CD14-positive monocyte (primary cell): ENCODE results near the gene ZNF717. TPM values are rescaled to one million over a fixed set of nuclear protein-coding genes. Genes with fewer than 3 reads are reported as not detected.

Source experiments
- DNase-seq, 3 donors: peaks; one replicate each; pipeline ENCODE4 v3.0.0-alpha.2; 2011 to 2022
- H2AFZ ChIP-seq: 2 replicates; pipeline ENCODE4 v1.6.0; 2012; ENCODE audit warnings: mild to moderate bottlenecking, low read depth, low read length, inconsistent platforms; ENCODE audit not compliant: insufficient read depth, poor library complexity, severe bottlenecking
- H3K27ac ChIP-seq, 2 donors: 1 replicate in 1 of 2; 2 replicates in 1 of 2; pipeline ENCODE4 v1.5.1; 2012 to 2013; ENCODE audit warnings: low read length in 2 of 2, control low read depth in 1 of 2, inconsistent platforms in 1 of 2, low read depth in 1 of 2, mild to moderate bottlenecking in 1 of 2
- H3K27me3 ChIP-seq, 2 donors: one replicate each; pipeline versions ENCODE4 v1.6.0 to v1.6.1; 2011 to 2013; ENCODE audit warnings: low read length in 2 of 2; ENCODE audit not compliant: control insufficient read depth in 2 of 2, insufficient read depth in 2 of 2
- H3K36me3 ChIP-seq, 2 donors: replicated peaks in 1 of 2; 1 replicate in 1 of 2; 2 replicates in 1 of 2; pipeline versions ENCODE4 v1.5.1 to v1.6.1; 2012 to 2013; ENCODE audit warnings: low read length in 2 of 2, control low read depth in 1 of 2, inconsistent platforms in 1 of 2, mild to moderate bottlenecking in 1 of 2; ENCODE audit not compliant: insufficient read depth in 2 of 2, control insufficient read depth in 1 of 2
- H3K4me1 ChIP-seq, 2 donors: 1 replicate in 1 of 2; 2 replicates in 1 of 2; pipeline versions ENCODE4 v1.5.1 to v1.6.1; 2012 to 2013; ENCODE audit warnings: low read length in 2 of 2, control low read depth in 1 of 2, inconsistent platforms in 1 of 2, mild to moderate bottlenecking in 1 of 2, moderate library complexity in 1 of 2; ENCODE audit not compliant: insufficient read depth in 2 of 2, control insufficient read depth in 1 of 2
- H3K4me2 ChIP-seq: replicated peaks from 2 replicates; pipeline ENCODE3; 2012; ENCODE audit warnings: low read length, moderate library complexity, mild to moderate bottlenecking; ENCODE audit not compliant: poor library complexity, severe bottlenecking; ENCODE audit errors: extremely low read depth
- H3K4me3 ChIP-seq, 3 experiments: fragments of 200-600 bp in 1 of 3; sonication (generic) in 1 of 3; replicated peaks in 1 of 3; 1 replicate in 2 of 3; 2 replicates in 1 of 3; pipeline ENCODE4 v1.5.1; 2011 to 2013; ENCODE audit warnings: low read length in 3 of 3, mild to moderate bottlenecking in 3 of 3, control low read depth in 2 of 3, low read depth in 2 of 3, inconsistent platforms in 1 of 3, moderate library complexity in 1 of 3
- H3K79me2 ChIP-seq: 2 replicates; pipeline ENCODE4 v1.6.0; 2012; ENCODE audit warnings: mild to moderate bottlenecking, control low read depth, inconsistent platforms, low read length, moderate library complexity; ENCODE audit not compliant: insufficient read depth
- H3K9ac ChIP-seq: 2 replicates; pipeline ENCODE4 v1.6.0; 2017; ENCODE audit warnings: low read length, mild to moderate bottlenecking; ENCODE audit not compliant: insufficient read depth, poor library complexity, severe bottlenecking
- H3K9me3 ChIP-seq, 2 donors: replicated peaks in 1 of 2; 1 replicate in 1 of 2; 2 replicates in 1 of 2; pipeline versions ENCODE4 v1.5.1 to v1.6.1; 2012 to 2013; ENCODE audit warnings: low read length in 2 of 2, control low read depth in 1 of 2; ENCODE audit not compliant: control insufficient read depth in 1 of 2, insufficient read depth in 1 of 2
- H4K20me1 ChIP-seq: 2 replicates; pipeline ENCODE4 v1.6.0; 2012; ENCODE audit warnings: mild to moderate bottlenecking, low read length, control low read depth, moderate library complexity; ENCODE audit not compliant: insufficient read depth
- H3K27ac Mint-ChIP-seq, 7 donors: one replicate each; pipeline ENCODE4 v1.8.0; 2020; ENCODE audit warnings: mild to moderate bottlenecking in 7 of 7, mixed read lengths in 7 of 7, moderate library complexity in 6 of 7, inconsistent platforms in 2 of 7
- H3K27me3 Mint-ChIP-seq, 3 donors: one replicate each; pipeline ENCODE4 v1.8.0; 2021 to 2022; ENCODE audit warnings: low read depth in 3 of 3, mild to moderate bottlenecking in 3 of 3, mixed read lengths in 3 of 3, moderate library complexity in 3 of 3, inconsistent platforms in 1 of 3
- H3K36me3 Mint-ChIP-seq, 2 donors: one replicate each; pipeline ENCODE4 v1.8.0; 2020; ENCODE audit warnings: mixed read lengths in 2 of 2, inconsistent platforms in 1 of 2, mild to moderate bottlenecking in 1 of 2
- H3K4me1 Mint-ChIP-seq: one replicate; pipeline ENCODE4 v1.8.0; 2020; ENCODE audit warnings: mild to moderate bottlenecking, mixed read lengths
- H3K4me3 Mint-ChIP-seq, 2 donors: one replicate each; pipeline ENCODE4 v1.8.0; 2020; ENCODE audit warnings: mild to moderate bottlenecking in 2 of 2, mixed read lengths in 2 of 2, moderate library complexity in 1 of 2
- H3K9me3 Mint-ChIP-seq, 7 donors: one replicate each; pipeline ENCODE4 v1.8.0; 2020 to 2022; ENCODE audit warnings: mixed read lengths in 7 of 7, mild to moderate bottlenecking in 6 of 7, moderate library complexity in 6 of 7, inconsistent platforms in 2 of 7
- WGBS: methylation state at CpG from one replicate; pipeline ENCODE4 v1.1.5; 2013; ENCODE audit warnings: missing lambda C conversion rate; ENCODE audit not compliant: insufficient coverage; 5-methylcytosine and 5-hydroxymethylcytosine counted together
- intact Hi-C, 2 donors: fragments of 100-400 bp; cut with micrococcal nuclease; formaldehyde crosslinking; loops; one replicate each; pipeline versions ENCODE4 v1.15.0 to v1.15.1; 2023
- polyA plus RNA-seq, 3 donors: library from polyadenylated mRNA; depleted of rRNA in 1 of 3; unstranded in 2 of 3; stranded (reverse) in 1 of 3; fragments of 300-500 nt in 2 of 3; fragments of >200 nt in 1 of 3; fragmentation: Illumina TruSeq in 2 of 3; gene quantifications; 1 replicate in 2 of 3; 2 replicates in 1 of 3; pipeline ENCODE4 v1.2.3, GENCODE V29; 2012 to 2021
- small RNA-seq: library from RNA; depleted of rRNA; stranded (forward); fragments of <200 nt; gene quantifications from one replicate; pipeline ENCODE3, GENCODE V24; 2012; ENCODE audit warnings: low read depth; ENCODE audit not compliant: insufficient read length
- TF ChIP-seq, protein P1 (sequence below): fragments of 200-600 bp; IDR thresholded peaks from one replicate; pipeline ENCODE4 v1.8.0; 2022; ENCODE audit warnings: antibody characterized with exemption, mild to moderate bottlenecking

Gene ZNF717
- polyA plus RNA-seq, 3 donors = 3.4 to 4.2 (median 3.4) TPM

GRCh38 chr3:75687323-75687722, 98.0 kb downstream of the ZNF717 start:
- Histone ChIP-seq H4K20me1 (no peaks in the 10 kb centered on the region), H3K9me3 (peaks cover 13 to 19% of the 10 kb centered on the region in 2 donors), H2AFZ (no peak overlapping the region), H3K4me1 (no peaks in the 10 kb centered on the region), H3K9ac (no peak overlapping the region), H3K27ac (no peak overlapping the region), H3K27me3 (no peaks in the 10 kb centered on the region), H3K79me2 (no peaks in the 10 kb centered on the region), H3K4me3 (no peak overlapping the region), H3K36me3 (no peaks in the 10 kb centered on the region), H3K4me2 (no peak overlapping the region)
- intact Hi-C loops = no loop called here
- H3K9me3 Mint-ChIP-seq = peaks cover 14 to 31% (median 17%) of the 10 kb centered on the region in 7 donors
- no peaks in the 10 kb centered on the region for H3K27me3 Mint-ChIP-seq
- WGBS = 95% methylated on average over 2 of the region's 9 CpGs
- TF ChIP-seq, protein P1, sequence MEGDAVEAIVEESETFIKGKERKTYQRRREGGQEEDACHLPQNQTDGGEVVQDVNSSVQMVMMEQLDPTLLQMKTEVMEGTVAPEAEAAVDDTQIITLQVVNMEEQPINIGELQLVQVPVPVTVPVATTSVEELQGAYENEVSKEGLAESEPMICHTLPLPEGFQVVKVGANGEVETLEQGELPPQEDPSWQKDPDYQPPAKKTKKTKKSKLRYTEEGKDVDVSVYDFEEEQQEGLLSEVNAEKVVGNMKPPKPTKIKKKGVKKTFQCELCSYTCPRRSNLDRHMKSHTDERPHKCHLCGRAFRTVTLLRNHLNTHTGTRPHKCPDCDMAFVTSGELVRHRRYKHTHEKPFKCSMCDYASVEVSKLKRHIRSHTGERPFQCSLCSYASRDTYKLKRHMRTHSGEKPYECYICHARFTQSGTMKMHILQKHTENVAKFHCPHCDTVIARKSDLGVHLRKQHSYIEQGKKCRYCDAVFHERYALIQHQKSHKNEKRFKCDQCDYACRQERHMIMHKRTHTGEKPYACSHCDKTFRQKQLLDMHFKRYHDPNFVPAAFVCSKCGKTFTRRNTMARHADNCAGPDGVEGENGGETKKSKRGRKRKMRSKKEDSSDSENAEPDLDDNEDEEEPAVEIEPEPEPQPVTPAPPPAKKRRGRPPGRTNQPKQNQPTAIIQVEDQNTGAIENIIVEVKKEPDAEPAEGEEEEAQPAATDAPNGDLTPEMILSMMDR = no peak
- no peak for DNase-seq
- no peaks in the 10 kb centered on the region for H3K36me3 Mint-ChIP-seq
- no peak overlapping the region for H3K4me3 Mint-ChIP-seq
- no peak overlapping the region for H3K27ac Mint-ChIP-seq
- no peaks in the 10 kb centered on the region for H3K4me1 Mint-ChIP-seq

Small RNAs within 50 kb of the gene (small RNA-seq; reads per million reads assigned to genes)
- gene MIR4273 = not detected

Other genes with a start within 250 kb of the ZNF717 start
- not detected for gene FRG2C, start 121.2 kb downstream of the ZNF717 start, polyA plus RNA-seq